Measurements from ENCODE around the gene CHSY1. TPM values are rescaled to one million over a fixed set of nuclear protein-coding genes. Genes with fewer than 3 reads are reported as not detected.
A peak's percentile ranks its signal among the peaks of the same experiment; 100 is the strongest.

Gene CHSY1
- total RNA-seq, 6 experiments from 2014 or later = 29.2 to 44.2 (median 40.0) TPM

DNA sequence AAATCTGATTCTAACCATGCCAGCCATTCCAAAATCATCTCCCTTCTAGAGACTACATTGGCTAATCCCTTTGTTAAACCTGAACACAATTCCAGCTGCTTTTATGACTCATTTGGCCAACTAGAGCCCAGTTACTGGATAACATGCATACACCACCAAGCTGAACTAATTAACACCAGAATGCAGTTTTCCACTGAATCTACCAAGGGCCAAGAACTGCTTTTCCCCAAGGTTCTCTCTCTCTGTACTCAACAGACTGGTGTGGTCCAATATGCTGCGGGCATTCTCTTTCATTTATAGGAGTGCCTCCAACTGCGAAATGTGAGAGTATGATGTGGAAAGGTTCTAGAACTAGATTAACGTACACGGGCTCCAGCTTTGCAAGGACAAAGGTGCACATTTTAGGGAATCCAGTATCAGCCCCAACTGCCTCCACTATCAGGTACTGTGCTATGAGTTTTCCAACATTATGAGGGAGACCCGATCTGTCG is 1.5 kb downstream of the CHSY1 start:
- TF ChIP-seq, protein P1, sequence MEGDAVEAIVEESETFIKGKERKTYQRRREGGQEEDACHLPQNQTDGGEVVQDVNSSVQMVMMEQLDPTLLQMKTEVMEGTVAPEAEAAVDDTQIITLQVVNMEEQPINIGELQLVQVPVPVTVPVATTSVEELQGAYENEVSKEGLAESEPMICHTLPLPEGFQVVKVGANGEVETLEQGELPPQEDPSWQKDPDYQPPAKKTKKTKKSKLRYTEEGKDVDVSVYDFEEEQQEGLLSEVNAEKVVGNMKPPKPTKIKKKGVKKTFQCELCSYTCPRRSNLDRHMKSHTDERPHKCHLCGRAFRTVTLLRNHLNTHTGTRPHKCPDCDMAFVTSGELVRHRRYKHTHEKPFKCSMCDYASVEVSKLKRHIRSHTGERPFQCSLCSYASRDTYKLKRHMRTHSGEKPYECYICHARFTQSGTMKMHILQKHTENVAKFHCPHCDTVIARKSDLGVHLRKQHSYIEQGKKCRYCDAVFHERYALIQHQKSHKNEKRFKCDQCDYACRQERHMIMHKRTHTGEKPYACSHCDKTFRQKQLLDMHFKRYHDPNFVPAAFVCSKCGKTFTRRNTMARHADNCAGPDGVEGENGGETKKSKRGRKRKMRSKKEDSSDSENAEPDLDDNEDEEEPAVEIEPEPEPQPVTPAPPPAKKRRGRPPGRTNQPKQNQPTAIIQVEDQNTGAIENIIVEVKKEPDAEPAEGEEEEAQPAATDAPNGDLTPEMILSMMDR (IDR thresholded peaks at IDR 0.05) = no peak
- H3K27me3 Mint-ChIP-seq (ENCODE audit: insufficient read depth) = peaks cover 4% of the 10 kb centered on the region; the same call in 1 of the 2 replicates
- peaks cover 20% of the 10 kb centered on the region for H3K36me3 Mint-ChIP-seq (ENCODE audit: low read depth)
- peaks cover 56% of the 10 kb centered on the region for H3K4me1 Mint-ChIP-seq (ENCODE audit: low read depth)
- H3K27ac Mint-ChIP-seq = peak overlapping the region; percentile 88
- peak overlapping the region; percentile 87 for H3K4me3 Mint-ChIP-seq
- peak; percentile 55 for DNase-seq
- no peaks in the 10 kb centered on the region for H3K9me3 Mint-ChIP-seq

DNA sequence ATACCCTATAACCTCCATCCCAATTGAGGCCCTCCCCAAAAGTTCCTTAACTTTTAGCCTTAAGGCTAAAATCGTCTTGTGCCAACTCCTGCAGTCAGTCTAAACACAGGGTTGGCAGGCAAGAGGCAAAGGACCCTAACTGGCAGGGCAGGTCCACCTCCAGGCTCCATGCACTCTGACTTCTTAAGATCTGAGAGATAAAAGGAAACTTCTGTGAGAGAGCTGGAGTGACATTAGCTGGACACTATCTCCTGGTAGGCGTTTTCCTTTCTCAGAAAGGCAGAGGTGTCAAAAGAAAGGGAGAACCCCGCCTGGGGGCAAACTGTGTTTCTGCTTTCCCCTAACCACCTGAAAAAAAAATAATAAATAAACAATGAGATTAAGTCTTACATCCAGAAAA is 3.6 kb downstream of the CHSY1 start:
- TF ChIP-seq, protein P1 (IDR thresholded peaks at IDR 0.05) = no peak
- Mint-ChIP-seq H3K4me1 (ENCODE audit: low read depth) (peaks cover 72% of the 10 kb centered on the region), H3K27me3 (ENCODE audit: insufficient read depth) (peaks cover 4% of the 10 kb centered on the region; the same call in 1 of the 2 replicates), H3K36me3 (ENCODE audit: low read depth) (peaks cover 24% of the 10 kb centered on the region), H3K9me3 (no peaks in the 10 kb centered on the region), H3K4me3 (0 out of 2 replicates have a peak overlapping the region, but pooled peaks have one; percentile 42), H3K27ac (no peak overlapping the region)
- no peak for DNase-seq

DNA sequence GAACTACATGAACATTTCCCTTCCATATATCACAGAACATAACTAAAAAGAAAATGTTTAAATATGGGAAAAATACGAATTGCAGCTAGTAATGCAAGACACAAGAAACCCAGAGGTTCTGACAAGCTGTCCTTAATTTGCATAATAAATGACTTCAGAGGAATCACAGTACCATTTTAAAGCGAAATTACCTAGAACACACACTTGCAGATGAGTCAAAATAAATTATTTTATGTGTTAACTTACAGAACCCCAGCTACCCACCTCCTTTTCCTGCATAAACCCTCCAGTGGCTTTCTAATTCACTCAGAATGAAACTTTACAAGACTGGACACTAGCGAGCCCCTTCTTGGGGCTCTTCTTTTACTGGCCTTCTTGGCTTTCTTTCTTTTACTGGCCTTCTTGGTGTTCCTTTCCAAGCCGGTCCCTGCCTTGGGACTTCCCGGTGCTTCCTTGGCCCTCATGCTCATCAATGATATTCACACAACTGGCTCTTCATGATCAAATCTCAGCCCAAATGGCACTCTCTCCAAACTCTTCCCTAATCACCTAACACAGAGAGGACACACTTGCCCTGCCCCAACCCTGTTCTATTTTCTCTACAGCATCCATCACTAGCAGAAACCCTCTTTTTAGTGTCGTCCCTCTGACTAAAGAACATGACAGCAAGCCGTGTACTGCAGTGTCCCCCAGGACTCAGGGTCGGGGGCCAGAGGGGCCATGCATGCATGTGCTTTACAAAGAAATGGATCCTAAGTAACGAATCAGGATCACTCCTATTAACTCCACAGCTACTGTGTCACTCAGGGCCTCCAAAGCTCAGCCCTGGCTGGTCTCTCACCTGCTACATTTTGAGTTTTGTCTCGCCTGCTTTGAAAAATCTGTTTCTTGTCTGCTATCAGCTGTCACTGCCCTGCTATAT is 4.8 kb downstream of the CHSY1 start:
- no peaks in the 10 kb centered on the region; the same call in 1 of the 2 replicates for H3K27me3 Mint-ChIP-seq (ENCODE audit: insufficient read depth)
- H3K9me3 Mint-ChIP-seq = no peaks in the 10 kb centered on the region
- peak overlapping the region; percentile 3 for H3K27ac Mint-ChIP-seq
- no peak overlapping the region for H3K4me3 Mint-ChIP-seq
- no peak for DNase-seq
- TF ChIP-seq, protein P1 (IDR thresholded peaks at IDR 0.05) = no peak
- H3K36me3 Mint-ChIP-seq (ENCODE audit: low read depth) = peaks cover 24% of the 10 kb centered on the region
- peaks cover 76% of the 10 kb centered on the region for H3K4me1 Mint-ChIP-seq (ENCODE audit: low read depth)

DNA sequence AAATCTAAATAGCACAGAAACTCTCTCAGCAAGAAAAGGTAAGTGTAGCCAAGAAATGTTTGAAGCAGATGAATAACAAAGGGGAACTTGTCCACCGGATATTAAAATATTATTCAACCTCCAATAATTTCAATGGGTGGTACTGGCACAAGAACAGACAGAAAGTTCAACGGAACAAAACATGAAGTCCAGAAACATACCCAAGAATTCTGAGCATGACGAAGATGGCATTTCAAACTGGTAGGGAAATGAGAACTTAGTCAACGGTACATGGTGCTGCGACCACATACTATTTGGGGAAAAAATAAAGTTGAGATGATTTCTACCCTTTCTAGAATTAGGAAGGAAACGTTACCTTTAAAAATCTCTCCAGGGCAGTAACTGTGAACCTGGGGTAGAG is 5.5 kb downstream of the CHSY1 start:
- no peaks in the 10 kb centered on the region for H3K9me3 Mint-ChIP-seq
- no peaks in the 10 kb centered on the region; the same call in 1 of the 2 replicates for H3K27me3 Mint-ChIP-seq (ENCODE audit: insufficient read depth)
- TF ChIP-seq, protein P1 (IDR thresholded peaks at IDR 0.05) = no peak
- peaks cover 81% of the 10 kb centered on the region for H3K4me1 Mint-ChIP-seq (ENCODE audit: low read depth)
- no peak overlapping the region for H3K4me3 Mint-ChIP-seq
- DNase-seq = no peak
- H3K36me3 Mint-ChIP-seq (ENCODE audit: low read depth) = peaks cover 24% of the 10 kb centered on the region
- H3K27ac Mint-ChIP-seq = no peak overlapping the region

DNA sequence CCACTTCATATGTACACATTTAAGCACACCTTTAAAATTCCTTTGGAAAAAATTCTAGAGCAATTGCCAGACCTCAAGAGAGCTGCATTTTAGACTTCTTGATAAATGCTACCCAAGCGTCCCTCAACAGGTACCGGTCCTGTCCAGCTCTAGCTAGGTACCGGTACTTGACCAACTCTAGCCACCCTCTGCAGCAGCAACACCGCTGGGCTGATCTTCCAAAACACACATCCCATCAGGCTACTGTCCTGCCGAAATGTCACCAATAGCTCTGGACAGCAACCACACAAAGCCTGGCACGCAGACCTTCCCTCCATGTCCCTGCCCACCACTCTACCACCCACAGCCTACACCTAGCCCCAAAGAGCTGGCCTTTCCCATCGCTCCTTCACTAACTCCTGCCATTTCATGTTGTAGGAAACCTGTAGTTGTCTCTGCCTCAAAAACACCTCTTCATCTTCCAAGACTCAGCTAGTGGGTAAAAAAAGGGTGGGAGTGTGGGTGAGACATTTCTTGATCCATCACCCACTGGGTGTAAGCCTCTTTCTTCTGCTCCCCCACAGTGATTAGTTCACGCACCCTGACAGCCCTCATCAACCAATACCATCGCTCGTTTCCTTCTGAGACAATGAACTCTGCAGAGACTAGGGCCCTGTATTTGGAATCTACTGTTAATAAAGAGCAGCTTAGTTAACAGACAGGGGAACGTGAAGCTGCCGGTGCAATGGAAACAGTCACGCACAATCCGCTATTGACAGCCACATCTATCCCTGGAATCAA is 6.8 kb downstream of the CHSY1 start:
- DNase-seq = no peak
- H3K4me1 Mint-ChIP-seq (ENCODE audit: low read depth) = peaks cover 81% of the 10 kb centered on the region
- peak overlapping the region; percentile 49 for H3K27ac Mint-ChIP-seq
- peak overlapping the region; percentile 38 for H3K4me3 Mint-ChIP-seq
- H3K36me3 Mint-ChIP-seq (ENCODE audit: low read depth) = peaks cover 17% of the 10 kb centered on the region
- no peaks in the 10 kb centered on the region for H3K9me3 Mint-ChIP-seq
- TF ChIP-seq, protein P1 (IDR thresholded peaks at IDR 0.05) = no peak
- H3K27me3 Mint-ChIP-seq (ENCODE audit: insufficient read depth) = no peaks in the 10 kb centered on the region; the same call in 1 of the 2 replicates

Data from HFFc6 (cell line).